ENCODE results near the gene UNCX. TPM values are rescaled to one million over a fixed set of nuclear protein-coding genes. Genes with fewer than 3 reads are reported as not detected.
A peak's percentile ranks its signal among the peaks of the same experiment; 100 is the strongest.

The UNCX gene
- total RNA-seq, 1 experiment from 2014 or later = 1.9 TPM

- ChIA-PET POLR2A (ENCODE audit: low non-redundant PET) (no interaction called here), CTCF (no interaction called here)
- Histone ChIP-seq H3K27me3 (replicated peaks; ENCODE audit: insufficient read depth, low read depth, low read length, poor library complexity) (no peaks in the 10 kb centered on the region), H3K9me3 (ENCODE audit: low read depth, low read length, poor library complexity, severe bottlenecking) (no peaks in the 10 kb centered on the region), H3K36me3 (ENCODE audit: insufficient read depth, low read length, poor library complexity, severe bottlenecking) (no peaks in the 10 kb centered on the region), H3K4me1 (ENCODE audit: insufficient read depth, low read length, poor library complexity, severe bottlenecking) (peaks cover 9% of the 10 kb centered on the region), H3K27ac (ENCODE audit: low read depth, low read length, poor library complexity, severe bottlenecking) (no peak overlapping the region), H3K4me3 (ENCODE audit: low read depth, low read length, poor library complexity, severe bottlenecking) (no peak overlapping the region)
- no peak for TF ChIP-seq EZH2 (IDR thresholded peaks at IDR 0.05; ENCODE audit: borderline replicate concordance, low read depth, low read length, poor library complexity, severe bottlenecking)
- TF ChIP-seq, protein P1, sequence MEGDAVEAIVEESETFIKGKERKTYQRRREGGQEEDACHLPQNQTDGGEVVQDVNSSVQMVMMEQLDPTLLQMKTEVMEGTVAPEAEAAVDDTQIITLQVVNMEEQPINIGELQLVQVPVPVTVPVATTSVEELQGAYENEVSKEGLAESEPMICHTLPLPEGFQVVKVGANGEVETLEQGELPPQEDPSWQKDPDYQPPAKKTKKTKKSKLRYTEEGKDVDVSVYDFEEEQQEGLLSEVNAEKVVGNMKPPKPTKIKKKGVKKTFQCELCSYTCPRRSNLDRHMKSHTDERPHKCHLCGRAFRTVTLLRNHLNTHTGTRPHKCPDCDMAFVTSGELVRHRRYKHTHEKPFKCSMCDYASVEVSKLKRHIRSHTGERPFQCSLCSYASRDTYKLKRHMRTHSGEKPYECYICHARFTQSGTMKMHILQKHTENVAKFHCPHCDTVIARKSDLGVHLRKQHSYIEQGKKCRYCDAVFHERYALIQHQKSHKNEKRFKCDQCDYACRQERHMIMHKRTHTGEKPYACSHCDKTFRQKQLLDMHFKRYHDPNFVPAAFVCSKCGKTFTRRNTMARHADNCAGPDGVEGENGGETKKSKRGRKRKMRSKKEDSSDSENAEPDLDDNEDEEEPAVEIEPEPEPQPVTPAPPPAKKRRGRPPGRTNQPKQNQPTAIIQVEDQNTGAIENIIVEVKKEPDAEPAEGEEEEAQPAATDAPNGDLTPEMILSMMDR (conservative IDR thresholded peaks at IDR 0.05; ENCODE audit: low read depth, low read length) = no peak
- intact Hi-C loops (cut with micrococcal nuclease; ENCODE audit: unreplicated experiment) = no loop called here
- no TSS peak for BruUV-seq (replicated peaks)
- no peak for DNase-seq (ENCODE audit: low spot score)
These were observed 23.6 kb upstream of the UNCX start for GRCh38 chr7:1209097-1209496.

DNA sequence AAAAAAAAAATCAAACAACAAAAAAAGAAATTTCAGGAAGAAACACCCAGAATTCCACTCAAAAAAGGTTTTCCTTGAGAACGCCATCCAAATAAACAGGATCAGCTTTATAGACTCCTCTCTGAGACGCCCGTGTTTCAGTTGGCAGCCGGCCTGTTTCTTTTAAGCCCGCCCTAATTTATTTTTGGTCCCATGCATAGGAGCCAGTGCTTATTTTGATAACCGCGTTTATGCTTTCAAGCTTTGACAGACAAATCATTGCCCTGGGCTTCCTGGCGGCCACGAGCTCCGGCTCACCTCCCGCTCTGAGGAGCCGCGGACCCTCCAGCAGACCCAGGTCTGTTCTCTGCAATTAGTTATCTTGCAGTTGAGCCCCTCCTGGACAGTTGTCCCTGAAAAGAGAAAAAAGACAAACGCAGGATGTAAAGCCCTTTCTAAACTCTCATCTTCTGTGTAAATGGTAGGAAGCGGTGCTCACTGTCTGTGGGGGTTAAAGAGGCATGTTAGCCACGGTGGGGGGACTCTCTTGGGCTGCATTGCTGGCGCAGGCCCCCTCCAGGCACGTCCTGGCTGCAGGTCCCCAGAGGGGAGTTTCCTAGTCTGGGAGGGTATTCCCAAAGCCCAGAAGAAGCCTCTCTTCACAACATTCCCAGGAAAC lies 22.2 kb upstream of the UNCX start:
- ChIA-PET CTCF (no interaction called here), POLR2A (ENCODE audit: low non-redundant PET) (no interaction called here)
- DNase-seq (ENCODE audit: low spot score) = peak; percentile 68
- intact Hi-C loops (cut with micrococcal nuclease; ENCODE audit: unreplicated experiment) = no loop called here
- no peaks in the 10 kb centered on the region for H3K9me3 ChIP-seq (ENCODE audit: low read depth, low read length, poor library complexity, severe bottlenecking)
- peaks cover 9% of the 10 kb centered on the region for H3K4me1 ChIP-seq (ENCODE audit: insufficient read depth, low read length, poor library complexity, severe bottlenecking)
- TF ChIP-seq, protein P1 (conservative IDR thresholded peaks at IDR 0.05; ENCODE audit: low read depth, low read length) = no peak
- no peak for TF ChIP-seq EZH2 (IDR thresholded peaks at IDR 0.05; ENCODE audit: borderline replicate concordance, low read depth, low read length, poor library complexity, severe bottlenecking)
- no peak overlapping the region for H3K4me3 ChIP-seq (ENCODE audit: low read depth, low read length, poor library complexity, severe bottlenecking)
- H3K27ac ChIP-seq (ENCODE audit: low read depth, low read length, poor library complexity, severe bottlenecking) = no peak overlapping the region
- no TSS peak for BruUV-seq (replicated peaks)
- no peaks in the 10 kb centered on the region for H3K27me3 ChIP-seq (replicated peaks; ENCODE audit: insufficient read depth, low read depth, low read length, poor library complexity)
- H3K36me3 ChIP-seq (ENCODE audit: insufficient read depth, low read length, poor library complexity, severe bottlenecking) = no peaks in the 10 kb centered on the region

DNA sequence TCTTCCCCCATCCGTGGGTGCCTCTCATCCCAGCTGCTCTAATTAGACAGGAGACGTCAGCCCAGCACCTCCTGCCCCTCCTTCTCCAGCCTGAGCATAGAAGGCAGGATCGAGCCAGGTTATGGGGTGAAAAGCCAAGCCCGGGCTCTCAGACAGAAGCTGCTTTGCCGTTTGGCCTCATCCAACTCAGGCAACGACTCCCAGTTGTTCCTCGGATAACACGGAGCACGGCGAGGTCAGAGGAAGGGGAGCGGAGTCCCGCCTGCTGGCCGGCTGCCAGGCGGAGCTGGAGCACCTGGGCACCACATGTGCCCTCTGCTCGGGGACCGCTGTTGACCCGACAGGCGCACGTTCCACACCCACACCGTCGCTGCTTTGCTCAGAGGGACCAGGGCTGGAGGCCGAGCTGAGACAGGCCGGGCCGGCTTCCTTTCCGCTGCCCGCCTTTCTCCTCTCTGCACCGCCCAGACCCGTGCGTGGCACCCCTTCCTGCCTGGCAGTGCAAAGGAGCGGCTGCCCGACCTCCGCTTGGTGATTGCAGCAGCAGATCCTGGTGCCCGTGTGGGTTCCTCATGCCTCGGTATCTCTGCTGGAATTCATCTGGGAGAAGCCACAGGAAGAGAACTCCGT lies 21.6 kb upstream of the UNCX start:
- ChIA-PET CTCF (no interaction called here), POLR2A (ENCODE audit: low non-redundant PET) (no interaction called here)
- Histone ChIP-seq H3K4me3 (ENCODE audit: low read depth, low read length, poor library complexity, severe bottlenecking) (no peak overlapping the region), H3K27ac (ENCODE audit: low read depth, low read length, poor library complexity, severe bottlenecking) (no peak overlapping the region), H3K27me3 (replicated peaks; ENCODE audit: insufficient read depth, low read depth, low read length, poor library complexity) (no peaks in the 10 kb centered on the region), H3K9me3 (ENCODE audit: low read depth, low read length, poor library complexity, severe bottlenecking) (no peaks in the 10 kb centered on the region), H3K4me1 (ENCODE audit: insufficient read depth, low read length, poor library complexity, severe bottlenecking) (peaks cover 9% of the 10 kb centered on the region), H3K36me3 (ENCODE audit: insufficient read depth, low read length, poor library complexity, severe bottlenecking) (no peaks in the 10 kb centered on the region)
- no TSS peak for BruUV-seq (replicated peaks)
- intact Hi-C loops (cut with micrococcal nuclease; ENCODE audit: unreplicated experiment) = no loop called here
- TF ChIP-seq, protein P1 (conservative IDR thresholded peaks at IDR 0.05; ENCODE audit: low read depth, low read length) = no peak
- no peak for TF ChIP-seq EZH2 (IDR thresholded peaks at IDR 0.05; ENCODE audit: borderline replicate concordance, low read depth, low read length, poor library complexity, severe bottlenecking)
- DNase-seq (ENCODE audit: low spot score) = no peak
